B cell (primary cell): ENCODE data around the gene BHLHE23.

Experiments used
- CTCF ChIP-seq: fragments of 200-600 bp; IDR thresholded peaks from one replicate; pipeline ENCODE4 v1.8.0; 2022; ENCODE audit warnings: antibody characterized with exemption, mild to moderate bottlenecking
- EZH2 ChIP-seq: IDR thresholded peaks from 2 replicates; pipeline ENCODE4 v1.6.1; 2012; ENCODE audit warnings: borderline replicate concordance, low read depth, mild to moderate bottlenecking, moderate library complexity, low read length; ENCODE audit not compliant: insufficient read depth, poor library complexity, severe bottlenecking

- TF ChIP-seq CTCF = no peak
- TF ChIP-seq EZH2 = no peak
Observed at GRCh38 chr20:62971211-62971949, 35.4 kb downstream of the BHLHE23 start.
